Testis (tissue), 3 donors: ENCODE measurements around the gene PEX11B. TPM values are rescaled to one million over a fixed set of nuclear protein-coding genes. Genes with fewer than 3 reads are reported as not detected.

ENCODE experiments used
- DNase-seq: peaks from one replicate; pipeline ENCODE4 v3.0.0-alpha.2; 2019
- H3K27ac ChIP-seq, 2 donors: fragments of 200-600 bp; sonication (generic); one replicate each; pipeline ENCODE4 v1.5.1; 2019
- H3K27me3 ChIP-seq: fragments of 200-600 bp; sonication (generic); one replicate; pipeline ENCODE4 v1.5.1; 2019
- H3K36me3 ChIP-seq: fragments of 200-600 bp; sonication (generic); one replicate; pipeline ENCODE4 v1.5.1; 2017; ENCODE audit warnings: low read depth; ENCODE audit errors: missing control alignments
- H3K4me1 ChIP-seq: fragments of 200-600 bp; sonication (generic); one replicate; pipeline ENCODE4 v1.5.1; 2019
- H3K4me3 ChIP-seq, 2 donors: fragments of 200-600 bp; sonication (generic); one replicate each; pipeline ENCODE4 v1.5.1; 2017 to 2019
- H3K9me3 ChIP-seq: fragments of 200-600 bp; sonication (generic); one replicate; pipeline ENCODE4 v1.5.1; 2017
- POLR2A ChIP-seq: fragments of 450-650 bp; IDR thresholded peaks from one replicate; pipeline ENCODE4 v1.6.1; 2017; ENCODE audit warnings: antibody characterized with exemption, mild to moderate bottlenecking, moderate library complexity
- WGBS, 2 donors: methylation state at CpG; one replicate each; pipeline ENCODE4 v1.1.5; 2018; 5-methylcytosine and 5-hydroxymethylcytosine counted together
- intact Hi-C: fragments of 100-400 bp; cut with DNase I; formaldehyde crosslinking; loops from one replicate; pipeline ENCODE4 v1.15.1; 2023; ENCODE audit warnings: low total_unique reads
- polyA plus RNA-seq: library from polyadenylated mRNA; stranded (reverse); fragments of 350-450 nt; fragmentation: Illumina TruSeq; extraction: RNeasy Lipid Tissue Mini Kit (QIAGEN cat#74804); gene quantifications from one replicate; pipeline ENCODE4 v1.2.3, GENCODE V29; 2014; ENCODE audit warnings: low read depth, low replicate concordance; ENCODE audit not compliant: insufficient read depth
- total RNA-seq, 2 donors: library from RNA; depleted of rRNA; stranded (reverse); fragments of >200 nt; gene quantifications; one replicate each; pipeline ENCODE4 v1.2.3, GENCODE V29; 2016
- TF ChIP-seq, protein P1 (sequence below), 3 experiments: fragments of 450-650 bp in 2 of 3; fragments of 200-600 bp in 1 of 3; sonication (generic) in 1 of 3; IDR thresholded peaks; one replicate each; pipeline ENCODE4 v1.5.1; 2016 to 2019; ENCODE audit warnings: antibody characterized with exemption in 3 of 3, mild to moderate bottlenecking in 2 of 3, moderate library complexity in 1 of 3

PEX11B gene
- total and polyA plus RNA-seq, 3 donors from 2014 or later, result 42.1 to 54.8 (median 42.7) TPM

DNA sequence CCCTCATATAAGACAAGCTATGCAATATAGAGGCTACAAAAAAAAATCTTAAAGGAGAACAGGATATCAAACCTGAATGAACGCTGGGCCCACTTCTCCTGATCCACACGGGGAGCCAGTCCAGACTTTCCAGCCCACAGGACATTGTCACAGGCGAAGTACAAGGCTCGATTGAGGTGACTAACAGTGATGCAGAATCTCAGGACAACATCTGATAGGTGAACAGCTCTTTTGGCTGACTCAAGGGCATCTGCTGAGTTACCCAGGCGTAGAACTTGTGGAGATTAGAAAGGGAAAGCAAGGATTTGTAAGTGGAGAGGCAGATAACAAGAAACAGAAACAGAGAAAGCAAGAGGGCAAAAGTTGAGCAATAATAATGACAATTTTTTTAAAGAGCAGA, 1.8 kb downstream of the PEX11B start:
- no peaks in the 10 kb centered on the region for H3K36me3 ChIP-seq
- WGBS, 2 donors, result 75 to 80% methylated on average over 5 of the region's 5 CpGs
- DNase-seq, result no peak
- TF ChIP-seq, protein P1, sequence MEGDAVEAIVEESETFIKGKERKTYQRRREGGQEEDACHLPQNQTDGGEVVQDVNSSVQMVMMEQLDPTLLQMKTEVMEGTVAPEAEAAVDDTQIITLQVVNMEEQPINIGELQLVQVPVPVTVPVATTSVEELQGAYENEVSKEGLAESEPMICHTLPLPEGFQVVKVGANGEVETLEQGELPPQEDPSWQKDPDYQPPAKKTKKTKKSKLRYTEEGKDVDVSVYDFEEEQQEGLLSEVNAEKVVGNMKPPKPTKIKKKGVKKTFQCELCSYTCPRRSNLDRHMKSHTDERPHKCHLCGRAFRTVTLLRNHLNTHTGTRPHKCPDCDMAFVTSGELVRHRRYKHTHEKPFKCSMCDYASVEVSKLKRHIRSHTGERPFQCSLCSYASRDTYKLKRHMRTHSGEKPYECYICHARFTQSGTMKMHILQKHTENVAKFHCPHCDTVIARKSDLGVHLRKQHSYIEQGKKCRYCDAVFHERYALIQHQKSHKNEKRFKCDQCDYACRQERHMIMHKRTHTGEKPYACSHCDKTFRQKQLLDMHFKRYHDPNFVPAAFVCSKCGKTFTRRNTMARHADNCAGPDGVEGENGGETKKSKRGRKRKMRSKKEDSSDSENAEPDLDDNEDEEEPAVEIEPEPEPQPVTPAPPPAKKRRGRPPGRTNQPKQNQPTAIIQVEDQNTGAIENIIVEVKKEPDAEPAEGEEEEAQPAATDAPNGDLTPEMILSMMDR (IDR thresholded peaks at IDR 0.05), result no peak
- no peak for TF ChIP-seq POLR2A
- intact Hi-C loops, result no loop called here
- no peak overlapping the region for H3K27ac ChIP-seq
- peaks cover 23% of the 10 kb centered on the region for H3K4me1 ChIP-seq
- H3K4me3 ChIP-seq, result no peak overlapping the region
- H3K9me3 ChIP-seq, result no peaks in the 10 kb centered on the region
- H3K27me3 ChIP-seq, result no peaks in the 10 kb centered on the region

DNA sequence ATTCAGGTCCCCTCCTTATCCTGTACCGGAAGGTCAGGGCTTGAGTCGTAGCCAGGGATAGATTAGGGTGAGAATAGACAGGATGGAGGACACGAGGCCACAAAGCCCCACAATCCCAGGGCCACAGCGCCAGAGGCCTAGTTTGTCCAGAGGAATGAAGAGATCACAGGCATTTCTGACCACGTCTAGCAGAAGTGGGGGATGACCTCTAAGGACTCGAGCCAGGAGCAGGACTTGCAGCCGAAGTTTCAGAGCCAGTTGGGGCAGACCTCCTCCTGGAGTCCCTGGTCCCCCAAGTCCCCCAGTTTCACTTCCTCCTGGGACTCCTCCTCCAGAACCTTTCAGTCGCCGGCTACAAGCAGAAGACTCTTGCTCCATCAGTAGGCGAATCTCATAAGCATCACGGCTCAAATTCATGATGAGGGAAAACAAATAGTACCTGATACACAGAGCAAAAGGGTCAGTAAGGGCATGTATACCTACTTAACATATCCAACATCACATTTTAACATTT, 6.3 kb downstream of the PEX11B start:
- H3K36me3 ChIP-seq, result no peaks in the 10 kb centered on the region
- 78 to 82% methylated on average over 10 to 11 of the region's 11 CpGs for WGBS, 2 donors
- DNase-seq, result no peak

DNA sequence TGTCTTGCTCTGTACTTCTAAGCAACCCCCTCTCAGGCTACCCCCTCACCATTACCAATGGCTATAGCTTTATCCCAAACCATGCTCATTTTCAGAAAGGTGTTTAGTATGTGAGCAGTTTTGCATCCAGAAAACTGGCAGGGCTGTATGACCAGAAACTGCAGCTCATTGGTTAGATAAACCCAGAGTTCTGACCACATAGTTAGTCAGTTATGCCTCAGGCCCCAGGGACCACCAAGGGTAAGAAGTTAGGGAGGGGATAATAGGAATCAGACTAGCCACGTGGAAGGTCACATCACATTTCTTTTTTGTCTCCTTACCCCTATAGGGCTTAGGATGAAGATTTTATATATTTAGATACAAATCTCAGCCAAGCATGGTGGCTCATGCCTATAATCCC, 9.9 kb downstream of the PEX11B start:
- intact Hi-C loops, result no loop called here
- Histone ChIP-seq H3K4me3 (no peak overlapping the region), H3K27ac (no peak overlapping the region), H3K36me3 (no peaks in the 10 kb centered on the region), H3K27me3 (no peaks in the 10 kb centered on the region), H3K4me1 (peaks cover 7% of the 10 kb centered on the region), H3K9me3 (no peaks in the 10 kb centered on the region)
- 54 to 67% methylated on average over 1 of the region's 1 CpG for WGBS, 2 donors
- TF ChIP-seq POLR2A, result no peak
- TF ChIP-seq, protein P1 (IDR thresholded peaks at IDR 0.05), result no peak
- no peak for DNase-seq

More for the DNA sequence above, 6.3 kb downstream of the PEX11B start:
- Histone ChIP-seq H3K27ac (no peak overlapping the region), H3K4me3 (no peak overlapping the region), H3K9me3 (no peaks in the 10 kb centered on the region), H3K27me3 (no peaks in the 10 kb centered on the region), H3K4me1 (peaks cover 11% of the 10 kb centered on the region)
- TF ChIP-seq POLR2A, result no peak
- TF ChIP-seq, protein P1 (IDR thresholded peaks at IDR 0.05), result no peak
- intact Hi-C loops, result no loop called here

DNA sequence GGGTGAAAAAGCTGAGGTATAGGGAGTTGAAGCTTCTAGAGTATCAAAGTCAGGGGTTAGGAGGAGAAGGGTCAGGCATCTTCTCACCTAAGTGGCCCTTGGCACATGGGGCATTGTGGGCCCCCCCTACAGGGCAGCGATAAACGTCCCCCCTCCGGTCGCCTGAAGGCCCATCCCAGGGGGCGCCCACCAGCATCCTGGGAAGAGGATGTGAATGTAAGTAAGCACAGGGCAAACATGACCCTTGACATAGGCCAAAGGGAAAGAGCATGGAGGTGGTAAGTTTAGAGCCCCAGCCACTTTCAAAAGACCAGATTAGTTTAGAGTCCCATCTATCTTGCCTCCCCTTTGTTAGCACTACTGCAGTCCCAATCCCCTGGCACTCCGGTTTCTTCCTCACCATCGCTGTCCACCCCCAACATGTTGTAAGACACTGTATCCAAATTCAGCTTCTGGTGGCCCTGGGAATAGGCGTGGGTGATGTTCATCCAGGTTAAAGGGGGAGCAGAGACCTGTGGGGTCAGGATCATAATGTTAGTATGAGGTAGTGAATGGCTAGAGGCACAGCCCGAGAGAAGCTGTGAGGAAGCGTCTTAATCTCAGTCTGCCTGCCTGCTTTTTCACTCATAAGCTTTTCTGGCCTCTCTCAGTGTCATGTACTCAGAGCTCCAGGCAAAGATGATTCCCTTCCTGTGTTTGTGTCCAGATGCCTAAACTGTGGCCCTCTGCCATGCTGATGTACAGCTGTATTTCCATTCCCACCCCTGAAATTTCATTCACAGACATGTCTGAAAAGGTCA, 11.4 kb downstream of the PEX11B start:
- 75 to 81% methylated on average over 8 to 10 of the region's 10 CpGs for WGBS, 2 donors
- Histone ChIP-seq H3K4me3 (no peak overlapping the region), H3K9me3 (no peaks in the 10 kb centered on the region), H3K27ac (no peak overlapping the region), H3K4me1 (peaks cover 7% of the 10 kb centered on the region), H3K27me3 (no peaks in the 10 kb centered on the region), H3K36me3 (no peaks in the 10 kb centered on the region)
- TF ChIP-seq, protein P1 (IDR thresholded peaks at IDR 0.05), result no peak
- TF ChIP-seq POLR2A, result no peak
- intact Hi-C loops, result no loop called here
- DNase-seq, result no peak
